HL-60 (cell line): Measurements from ENCODE around the gene VIP.

Experiments used
- DNase-seq, 2 experiments: peaks; one replicate each; pipeline ENCODE4 v3.0.0-alpha.2; 2010 to 2020; ENCODE audit warnings: low read depth in 1 of 2, low spot score in 1 of 2
- H3K27ac ChIP-seq: fragments of 250-450 bp; sonication (Bioruptor Pico); replicated peaks from 2 replicates; pipeline ENCODE4 v1.5.1; 2020; ENCODE audit warnings: mild to moderate bottlenecking, moderate library complexity
- H3K27me3 ChIP-seq: fragments of 250-450 bp; sonication (Bioruptor Pico); 2 replicates; pipeline ENCODE4 v1.5.1; 2021; ENCODE audit warnings: mild to moderate bottlenecking, moderate library complexity; ENCODE audit not compliant: insufficient read depth, poor library complexity, severe bottlenecking
- H3K4me3 ChIP-seq: replicated peaks from 2 replicates; pipeline ENCODE4 v1.5.1; 2011; ENCODE audit warnings: mild to moderate bottlenecking, control low read depth, low read length; ENCODE audit not compliant: insufficient read depth
- GABPA ChIP-seq: IDR thresholded peaks from 2 replicates; pipeline ENCODE4 v1.6.1; 2012; ENCODE audit warnings: low read depth
- POLR2AphosphoS5 ChIP-seq: IDR thresholded peaks from 2 replicates; pipeline ENCODE4 v1.6.1; 2012; ENCODE audit warnings: low read depth
- SPI1 ChIP-seq: IDR thresholded peaks from 2 replicates; pipeline ENCODE4 v1.6.1; 2012; ENCODE audit warnings: low read depth, mild to moderate bottlenecking, borderline replicate concordance
- TF ChIP-seq, protein P1 (sequence below): IDR thresholded peaks from 2 replicates; pipeline ENCODE4 v1.6.1; 2012; ENCODE audit warnings: low read depth; ENCODE audit not compliant: insufficient replicate concordance
- TF ChIP-seq, protein P2 (sequence below): IDR thresholded peaks from one replicate; pipeline ENCODE4 v1.5.1; 2011; ENCODE audit warnings: low read length, control low read depth, inconsistent platforms; ENCODE audit not compliant: insufficient read depth

Gene VIP

DNA sequence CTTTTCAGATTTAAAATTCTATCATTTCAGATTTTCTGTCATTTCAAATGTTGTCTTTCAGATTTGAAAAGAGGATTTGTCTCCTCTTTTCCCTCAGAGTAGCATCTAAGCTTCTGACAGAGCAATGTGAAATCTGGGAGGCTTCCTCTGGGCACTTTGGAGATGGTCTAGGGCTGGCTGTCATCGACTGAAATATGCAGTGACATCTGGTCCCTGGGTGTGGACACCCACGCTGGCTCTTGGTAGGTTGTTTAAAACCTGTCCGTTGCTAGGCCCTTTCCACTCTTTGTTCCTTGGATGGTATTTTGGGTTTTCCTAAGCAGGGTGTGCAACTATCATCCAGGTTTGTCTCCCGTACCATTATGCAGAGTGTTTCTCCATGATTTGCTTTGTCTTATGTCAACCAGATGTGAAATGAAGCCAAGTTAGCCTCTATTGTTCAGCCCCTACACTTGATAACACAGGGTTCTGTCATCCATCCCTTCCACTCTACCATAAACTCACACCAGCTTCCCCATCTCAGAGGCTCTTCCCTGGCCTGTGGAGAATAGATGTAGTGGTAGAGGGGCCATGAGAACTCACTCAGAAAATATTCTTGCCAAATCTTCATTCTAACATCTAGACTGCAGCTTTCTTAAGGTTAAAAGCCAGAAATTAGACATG is 5.0 kb upstream of the VIP start:
- TF ChIP-seq POLR2AphosphoS5, result no peak
- TF ChIP-seq, protein P1, sequence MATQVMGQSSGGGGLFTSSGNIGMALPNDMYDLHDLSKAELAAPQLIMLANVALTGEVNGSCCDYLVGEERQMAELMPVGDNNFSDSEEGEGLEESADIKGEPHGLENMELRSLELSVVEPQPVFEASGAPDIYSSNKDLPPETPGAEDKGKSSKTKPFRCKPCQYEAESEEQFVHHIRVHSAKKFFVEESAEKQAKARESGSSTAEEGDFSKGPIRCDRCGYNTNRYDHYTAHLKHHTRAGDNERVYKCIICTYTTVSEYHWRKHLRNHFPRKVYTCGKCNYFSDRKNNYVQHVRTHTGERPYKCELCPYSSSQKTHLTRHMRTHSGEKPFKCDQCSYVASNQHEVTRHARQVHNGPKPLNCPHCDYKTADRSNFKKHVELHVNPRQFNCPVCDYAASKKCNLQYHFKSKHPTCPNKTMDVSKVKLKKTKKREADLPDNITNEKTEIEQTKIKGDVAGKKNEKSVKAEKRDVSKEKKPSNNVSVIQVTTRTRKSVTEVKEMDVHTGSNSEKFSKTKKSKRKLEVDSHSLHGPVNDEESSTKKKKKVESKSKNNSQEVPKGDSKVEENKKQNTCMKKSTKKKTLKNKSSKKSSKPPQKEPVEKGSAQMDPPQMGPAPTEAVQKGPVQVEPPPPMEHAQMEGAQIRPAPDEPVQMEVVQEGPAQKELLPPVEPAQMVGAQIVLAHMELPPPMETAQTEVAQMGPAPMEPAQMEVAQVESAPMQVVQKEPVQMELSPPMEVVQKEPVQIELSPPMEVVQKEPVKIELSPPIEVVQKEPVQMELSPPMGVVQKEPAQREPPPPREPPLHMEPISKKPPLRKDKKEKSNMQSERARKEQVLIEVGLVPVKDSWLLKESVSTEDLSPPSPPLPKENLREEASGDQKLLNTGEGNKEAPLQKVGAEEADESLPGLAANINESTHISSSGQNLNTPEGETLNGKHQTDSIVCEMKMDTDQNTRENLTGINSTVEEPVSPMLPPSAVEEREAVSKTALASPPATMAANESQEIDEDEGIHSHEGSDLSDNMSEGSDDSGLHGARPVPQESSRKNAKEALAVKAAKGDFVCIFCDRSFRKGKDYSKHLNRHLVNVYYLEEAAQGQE, result no peak
- TF ChIP-seq GABPA, result no peak
- Histone ChIP-seq H3K27ac (no peak overlapping the region), H3K27me3 (no peaks in the 10 kb centered on the region), H3K4me3 (no peak overlapping the region)
- DNase-seq, result no peak

DNA sequence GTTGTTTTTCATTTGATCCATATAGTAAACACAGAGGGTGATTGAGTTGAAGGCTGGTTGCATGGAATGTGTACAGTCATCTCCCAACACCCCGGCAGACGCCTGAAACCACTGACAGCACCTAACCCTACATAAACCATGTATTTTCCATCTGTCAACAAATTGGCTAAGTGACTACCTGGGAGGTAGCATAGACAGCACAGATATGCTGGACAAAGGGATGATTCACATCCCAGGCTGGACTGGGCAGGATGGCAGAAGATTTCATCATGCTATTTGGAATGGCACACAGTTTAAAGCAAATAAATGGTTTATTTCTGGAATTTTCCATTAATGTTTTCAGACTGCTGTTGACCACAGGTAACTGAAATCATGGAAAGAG is 4.4 kb upstream of the VIP start:
- TF ChIP-seq SPI1 (no peak), GABPA (no peak), POLR2AphosphoS5 (no peak)
- TF ChIP-seq, protein P2, sequence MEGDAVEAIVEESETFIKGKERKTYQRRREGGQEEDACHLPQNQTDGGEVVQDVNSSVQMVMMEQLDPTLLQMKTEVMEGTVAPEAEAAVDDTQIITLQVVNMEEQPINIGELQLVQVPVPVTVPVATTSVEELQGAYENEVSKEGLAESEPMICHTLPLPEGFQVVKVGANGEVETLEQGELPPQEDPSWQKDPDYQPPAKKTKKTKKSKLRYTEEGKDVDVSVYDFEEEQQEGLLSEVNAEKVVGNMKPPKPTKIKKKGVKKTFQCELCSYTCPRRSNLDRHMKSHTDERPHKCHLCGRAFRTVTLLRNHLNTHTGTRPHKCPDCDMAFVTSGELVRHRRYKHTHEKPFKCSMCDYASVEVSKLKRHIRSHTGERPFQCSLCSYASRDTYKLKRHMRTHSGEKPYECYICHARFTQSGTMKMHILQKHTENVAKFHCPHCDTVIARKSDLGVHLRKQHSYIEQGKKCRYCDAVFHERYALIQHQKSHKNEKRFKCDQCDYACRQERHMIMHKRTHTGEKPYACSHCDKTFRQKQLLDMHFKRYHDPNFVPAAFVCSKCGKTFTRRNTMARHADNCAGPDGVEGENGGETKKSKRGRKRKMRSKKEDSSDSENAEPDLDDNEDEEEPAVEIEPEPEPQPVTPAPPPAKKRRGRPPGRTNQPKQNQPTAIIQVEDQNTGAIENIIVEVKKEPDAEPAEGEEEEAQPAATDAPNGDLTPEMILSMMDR, result no peak
- TF ChIP-seq, protein P1, result no peak
- H3K4me3 ChIP-seq, result no peak overlapping the region
- no peaks in the 10 kb centered on the region for H3K27me3 ChIP-seq
- H3K27ac ChIP-seq, result no peak overlapping the region
- DNase-seq, result no peak

DNA sequence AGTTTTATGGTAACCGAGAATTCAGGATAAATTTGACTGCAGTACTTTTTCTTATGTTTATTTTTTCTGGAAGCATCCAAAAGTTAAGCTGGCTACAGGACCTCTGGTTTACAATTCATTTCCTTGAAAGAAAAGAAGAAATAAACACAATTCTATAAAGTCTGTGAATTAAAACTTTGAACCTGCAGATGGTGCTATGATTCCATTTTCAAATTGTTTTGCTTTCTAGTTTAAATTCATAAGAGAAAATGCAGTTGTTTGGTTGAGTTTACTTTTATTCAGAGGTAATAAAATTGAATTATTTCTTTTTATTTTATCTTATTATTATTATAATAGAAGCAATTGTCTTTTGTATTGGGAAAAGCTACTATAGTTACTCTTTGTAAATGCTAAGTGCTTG is 1.8 kb upstream of the VIP start:
- H3K27me3 ChIP-seq, result no peaks in the 10 kb centered on the region
- DNase-seq, result no peak
- no peak overlapping the region for H3K27ac ChIP-seq
- TF ChIP-seq SPI1 (no peak), POLR2AphosphoS5 (no peak), GABPA (no peak)
- TF ChIP-seq, protein P1, result no peak
- no peak overlapping the region for H3K4me3 ChIP-seq

DNA sequence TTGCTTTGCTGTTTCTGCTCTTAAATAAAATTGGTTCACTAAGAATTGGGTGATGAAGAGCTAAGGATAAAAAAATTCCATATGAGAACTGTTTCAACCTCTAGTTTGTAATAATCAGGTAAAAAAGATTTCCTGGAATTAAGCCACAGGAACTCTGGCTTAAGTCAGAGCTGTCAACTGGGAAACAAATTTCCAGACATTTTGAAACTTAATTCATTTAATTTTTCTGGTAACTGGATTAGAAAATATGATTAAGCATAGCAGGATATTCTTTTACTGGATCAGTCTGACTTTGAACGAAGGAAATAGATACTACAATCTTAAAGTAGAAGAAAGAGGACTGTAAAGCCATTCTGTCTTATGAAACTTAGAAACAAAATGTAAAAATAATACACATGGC is 1.3 kb upstream of the VIP start:
- no peaks in the 10 kb centered on the region for H3K27me3 ChIP-seq
- no peak overlapping the region for H3K27ac ChIP-seq
- no peak for DNase-seq
- H3K4me3 ChIP-seq, result no peak overlapping the region
- TF ChIP-seq SPI1 (no peak), POLR2AphosphoS5 (no peak), GABPA (no peak)
- TF ChIP-seq, protein P2, result no peak
- TF ChIP-seq, protein P1, result no peak
